ENCODE data around the gene TMEM151B. TPM values are rescaled to one million over a fixed set of nuclear protein-coding genes. Genes with fewer than 3 reads are reported as not detected.
"Not testable (repeated sequence)": the region's sequence is repeated elsewhere in the genome, so short reads cannot be mapped to it uniquely, and the experiment has no call there.

TMEM151B gene
- total and polyA plus RNA-seq, 2 experiments from 2014 or later = 0.30 TPM

GRCh38 chr6:44327096-44327495, 56.8 kb downstream of the TMEM151B start:
- Histone ChIP-seq H3K27ac (no peak overlapping the region), H4K20me1 (ENCODE audit: insufficient read depth, poor library complexity, severe bottlenecking) (no peaks in the 10 kb centered on the region), H3K27me3 (peaks cover 26% of the 10 kb centered on the region), H2AFZ (no peak overlapping the region), H3K4me3 (no peak overlapping the region), H3K4me2 (no peak overlapping the region), H3K36me3 (replicated peaks; ENCODE audit: insufficient read depth, low read depth) (no peaks in the 10 kb centered on the region), H3K79me2 (no peaks in the 10 kb centered on the region), H3K9me2 (replicated peaks; ENCODE audit: insufficient read depth) (no peaks in the 10 kb centered on the region), H3K4me1 (ENCODE audit: insufficient read depth) (no peaks in the 10 kb centered on the region), H3K9me3 (ENCODE audit: low read depth) (no peaks in the 10 kb centered on the region)
- DNase-seq (ENCODE audit: low spot score) = no peak
- TF ChIP-seq EZH2phosphoT487 (IDR thresholded peaks at IDR 0.05; ENCODE audit: low read depth, severe bottlenecking, unreplicated experiment) = no peak
- no peak for TF ChIP-seq EZH2 (IDR thresholded peaks at IDR 0.05; ENCODE audit: borderline replicate concordance)
- TF ChIP-seq, protein P1, sequence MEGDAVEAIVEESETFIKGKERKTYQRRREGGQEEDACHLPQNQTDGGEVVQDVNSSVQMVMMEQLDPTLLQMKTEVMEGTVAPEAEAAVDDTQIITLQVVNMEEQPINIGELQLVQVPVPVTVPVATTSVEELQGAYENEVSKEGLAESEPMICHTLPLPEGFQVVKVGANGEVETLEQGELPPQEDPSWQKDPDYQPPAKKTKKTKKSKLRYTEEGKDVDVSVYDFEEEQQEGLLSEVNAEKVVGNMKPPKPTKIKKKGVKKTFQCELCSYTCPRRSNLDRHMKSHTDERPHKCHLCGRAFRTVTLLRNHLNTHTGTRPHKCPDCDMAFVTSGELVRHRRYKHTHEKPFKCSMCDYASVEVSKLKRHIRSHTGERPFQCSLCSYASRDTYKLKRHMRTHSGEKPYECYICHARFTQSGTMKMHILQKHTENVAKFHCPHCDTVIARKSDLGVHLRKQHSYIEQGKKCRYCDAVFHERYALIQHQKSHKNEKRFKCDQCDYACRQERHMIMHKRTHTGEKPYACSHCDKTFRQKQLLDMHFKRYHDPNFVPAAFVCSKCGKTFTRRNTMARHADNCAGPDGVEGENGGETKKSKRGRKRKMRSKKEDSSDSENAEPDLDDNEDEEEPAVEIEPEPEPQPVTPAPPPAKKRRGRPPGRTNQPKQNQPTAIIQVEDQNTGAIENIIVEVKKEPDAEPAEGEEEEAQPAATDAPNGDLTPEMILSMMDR (IDR thresholded peaks at IDR 0.05; ENCODE audit: poor library complexity) = no peak

DNA sequence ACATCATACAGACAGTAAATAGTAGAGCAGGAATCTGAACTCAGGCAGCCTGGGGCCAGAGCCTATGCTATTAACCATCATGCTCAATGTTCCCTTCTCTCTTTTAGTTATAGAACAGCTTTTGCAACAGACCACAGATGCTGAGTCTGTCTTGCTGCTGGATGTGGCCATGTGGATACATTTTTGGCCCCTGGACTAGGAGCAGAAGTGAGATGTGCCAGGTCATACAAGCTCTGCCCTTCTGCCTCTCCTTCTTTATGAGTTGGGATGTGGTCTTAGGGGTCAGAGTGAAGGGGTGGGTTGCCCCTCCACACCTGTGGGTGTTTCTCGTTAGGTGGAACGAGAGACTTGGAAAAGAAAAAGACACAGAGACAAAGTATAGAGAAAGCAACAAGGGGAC, 57.5 kb downstream of the TMEM151B start:
- Histone ChIP-seq H3K27me3 (peaks cover 24% of the 10 kb centered on the region), H3K4me3 (no peak overlapping the region), H3K27ac (no peak overlapping the region), H3K36me3 (replicated peaks; ENCODE audit: insufficient read depth, low read depth) (no peaks in the 10 kb centered on the region), H2AFZ (no peak overlapping the region), H3K4me1 (ENCODE audit: insufficient read depth) (no peaks in the 10 kb centered on the region), H3K9me2 (replicated peaks; ENCODE audit: insufficient read depth) (no peaks in the 10 kb centered on the region), H4K20me1 (ENCODE audit: insufficient read depth, poor library complexity, severe bottlenecking) (no peaks in the 10 kb centered on the region), H3K79me2 (no peaks in the 10 kb centered on the region), H3K9me3 (ENCODE audit: low read depth) (no peaks in the 10 kb centered on the region), H3K4me2 (no peak overlapping the region)
- no peak for DNase-seq (ENCODE audit: low spot score)
- 72% methylated on average over 2 of the region's 2 CpGs for WGBS (ENCODE audit: low lambda C conversion rate, missing lambda C conversion rate)
- TF ChIP-seq EZH2phosphoT487 (IDR thresholded peaks at IDR 0.05; ENCODE audit: low read depth, severe bottlenecking, unreplicated experiment) (no peak), EZH2 (IDR thresholded peaks at IDR 0.05; ENCODE audit: borderline replicate concordance) (no peak)
- TF ChIP-seq, protein P1 (IDR thresholded peaks at IDR 0.05; ENCODE audit: poor library complexity) = no peak

DNA sequence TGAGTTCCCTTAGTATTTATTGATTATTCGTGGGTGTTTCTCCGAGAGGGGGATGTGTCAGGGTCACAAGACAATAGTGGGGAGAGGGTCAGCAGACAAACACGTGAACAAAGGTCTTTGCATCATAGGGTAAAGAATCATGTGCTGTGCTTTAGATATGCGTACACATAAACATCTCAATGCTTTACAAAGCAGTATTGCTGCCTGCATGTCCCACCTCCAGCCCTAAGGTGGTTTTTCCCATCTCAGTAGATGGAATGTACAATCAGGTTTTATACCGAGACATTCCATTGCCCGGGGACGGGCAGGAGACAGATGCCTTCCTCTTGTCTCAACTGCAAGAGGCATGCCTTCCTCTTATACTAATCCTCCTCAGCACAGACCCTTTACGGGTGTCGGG, 58.0 kb downstream of the TMEM151B start:
- H3K36me3 ChIP-seq (replicated peaks; ENCODE audit: insufficient read depth, low read depth); H4K20me1 ChIP-seq (ENCODE audit: insufficient read depth, poor library complexity, severe bottlenecking); H3K9me3 ChIP-seq (ENCODE audit: low read depth); H3K4me2 ChIP-seq; DNase-seq (ENCODE audit: low spot score); H3K4me1 ChIP-seq (ENCODE audit: insufficient read depth); H3K79me2 ChIP-seq; H3K9me2 ChIP-seq (replicated peaks; ENCODE audit: insufficient read depth); H3K4me3 ChIP-seq; H2AFZ ChIP-seq; H3K27ac ChIP-seq: not testable (repeated sequence)
- peaks cover 23% of the 10 kb centered on the region for H3K27me3 ChIP-seq
- WGBS (ENCODE audit: low lambda C conversion rate, missing lambda C conversion rate) = 39% methylated on average over 7 of the region's 9 CpGs

DNA sequence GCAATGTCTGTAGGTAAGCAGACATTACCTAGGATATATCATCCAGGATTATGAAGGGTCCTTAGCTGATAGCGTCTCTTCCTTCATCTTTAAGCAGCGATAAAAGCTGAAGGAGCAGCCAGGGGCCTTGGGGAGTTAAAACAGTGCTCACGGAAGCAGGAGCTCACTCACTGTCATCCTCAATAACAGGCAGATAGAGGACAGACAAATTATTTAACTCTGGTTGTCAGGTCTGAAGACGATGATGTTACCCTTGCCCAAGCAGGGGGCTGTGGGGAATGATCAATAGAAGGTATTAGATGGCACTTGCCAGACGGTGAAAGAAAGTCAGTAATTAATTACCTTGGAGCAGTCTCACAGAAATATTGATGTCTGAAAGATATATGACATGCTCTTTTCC, 59.6 kb downstream of the TMEM151B start:
- Histone ChIP-seq H3K4me3 (no peak overlapping the region), H2AFZ (no peak overlapping the region), H3K36me3 (replicated peaks; ENCODE audit: insufficient read depth, low read depth) (no peaks in the 10 kb centered on the region), H3K4me1 (ENCODE audit: insufficient read depth) (no peaks in the 10 kb centered on the region), H3K27me3 (peaks cover 23% of the 10 kb centered on the region), H4K20me1 (ENCODE audit: insufficient read depth, poor library complexity, severe bottlenecking) (no peaks in the 10 kb centered on the region), H3K27ac (no peak overlapping the region), H3K79me2 (no peaks in the 10 kb centered on the region), H3K9me2 (replicated peaks; ENCODE audit: insufficient read depth) (no peaks in the 10 kb centered on the region), H3K4me2 (no peak overlapping the region), H3K9me3 (ENCODE audit: low read depth) (no peaks in the 10 kb centered on the region)
- TF ChIP-seq EZH2phosphoT487 (IDR thresholded peaks at IDR 0.05; ENCODE audit: low read depth, severe bottlenecking, unreplicated experiment) (no peak), EZH2 (IDR thresholded peaks at IDR 0.05; ENCODE audit: borderline replicate concordance) (no peak)
- TF ChIP-seq, protein P1 (IDR thresholded peaks at IDR 0.05; ENCODE audit: poor library complexity) = no peak
- WGBS (ENCODE audit: low lambda C conversion rate, missing lambda C conversion rate) = 69% methylated on average over 5 of the region's 5 CpGs
- DNase-seq (ENCODE audit: low spot score) = no peak
